ENCODE results near the gene EPN2. TPM values are rescaled to one million over a fixed set of nuclear protein-coding genes. Genes with fewer than 3 reads are reported as not detected.

EPN2 gene
- total RNA-seq, 1 donor from 2014 or later, result 18.3 TPM

GRCh38 chr17:19288453-19288852 lies 51.3 kb downstream of the EPN2 start:
- Histone ChIP-seq H3K36me3 (ENCODE audit: control insufficient read depth in 3 of 3, insufficient read depth in 3 of 3, low read length in 3 of 3) (peaks cover 0 to 6% (median 2%) of the 10 kb centered on the region in 3 donors), H3K9me3 (ENCODE audit: control insufficient read depth in 3 of 3, low read length in 3 of 3) (no peaks in the 10 kb centered on the region), H3K27ac (ENCODE audit: low read depth, low read length) (no peak overlapping the region), H3K27me3 (ENCODE audit: control insufficient read depth in 3 of 3, insufficient read depth in 3 of 3, low read length in 3 of 3) (no peaks in the 10 kb centered on the region), H3K9ac (ENCODE audit: low read depth in 1 of 3, low read length in 3 of 3) (no peak overlapping the region), H3K4me1 (ENCODE audit: control insufficient read depth in 3 of 3, insufficient read depth in 3 of 3, low read length in 3 of 3) (peaks cover 38 to 56% (median 45%) of the 10 kb centered on the region in 3 donors), H3K4me3 (ENCODE audit: low read length in 3 of 3) (no peak overlapping the region)

GRCh38 chr17:19290066-19290705 lies 53.0 kb downstream of the EPN2 start:
- Histone ChIP-seq H3K4me1 (ENCODE audit: control insufficient read depth in 3 of 3, insufficient read depth in 3 of 3, low read length in 3 of 3) (peaks cover 36 to 41% (median 40%) of the 10 kb centered on the region in 3 donors), H3K27ac (ENCODE audit: low read depth, low read length) (no peak overlapping the region), H3K36me3 (ENCODE audit: control insufficient read depth in 3 of 3, insufficient read depth in 3 of 3, low read length in 3 of 3) (no peaks in the 10 kb centered on the region), H3K4me3 (ENCODE audit: low read length in 3 of 3) (no peak overlapping the region), H3K9me3 (ENCODE audit: control insufficient read depth in 3 of 3, low read length in 3 of 3) (no peaks in the 10 kb centered on the region), H3K27me3 (ENCODE audit: control insufficient read depth in 3 of 3, insufficient read depth in 3 of 3, low read length in 3 of 3) (no peaks in the 10 kb centered on the region), H3K9ac (ENCODE audit: low read depth in 1 of 3, low read length in 3 of 3) (no peak overlapping the region)

GRCh38 chr17:19291646-19292376 lies 54.6 kb downstream of the EPN2 start:
- H3K27ac ChIP-seq (ENCODE audit: low read depth, low read length), result no peak overlapping the region
- no peaks in the 10 kb centered on the region for H3K27me3 ChIP-seq (ENCODE audit: control insufficient read depth in 3 of 3, insufficient read depth in 3 of 3, low read length in 3 of 3)
- H3K36me3 ChIP-seq (ENCODE audit: control insufficient read depth in 3 of 3, insufficient read depth in 3 of 3, low read length in 3 of 3), result no peaks in the 10 kb centered on the region
- H3K4me3 ChIP-seq (ENCODE audit: low read length in 3 of 3), result no peak overlapping the region
- H3K4me1 ChIP-seq (ENCODE audit: control insufficient read depth in 3 of 3, insufficient read depth in 3 of 3, low read length in 3 of 3), result peaks cover 32 to 35% (median 33%) of the 10 kb centered on the region in 3 donors
- H3K9me3 ChIP-seq (ENCODE audit: control insufficient read depth in 3 of 3, low read length in 3 of 3), result no peaks in the 10 kb centered on the region
- H3K9ac ChIP-seq (ENCODE audit: low read depth in 1 of 3, low read length in 3 of 3), result no peak overlapping the region

- peak overlapping the region in 1 of 3 donors; percentile 28 for H3K9ac ChIP-seq (ENCODE audit: low read depth in 1 of 3, low read length in 3 of 3)
- peaks cover 26 to 33% (median 31%) of the 10 kb centered on the region in 3 donors for H3K4me1 ChIP-seq (ENCODE audit: control insufficient read depth in 3 of 3, insufficient read depth in 3 of 3, low read length in 3 of 3)
- no peaks in the 10 kb centered on the region for H3K27me3 ChIP-seq (ENCODE audit: control insufficient read depth in 3 of 3, insufficient read depth in 3 of 3, low read length in 3 of 3)
- no peak overlapping the region for H3K4me3 ChIP-seq (ENCODE audit: low read length in 3 of 3)
- no peaks in the 10 kb centered on the region for H3K9me3 ChIP-seq (ENCODE audit: control insufficient read depth in 3 of 3, low read length in 3 of 3)
- no peaks in the 10 kb centered on the region for H3K36me3 ChIP-seq (ENCODE audit: control insufficient read depth in 3 of 3, insufficient read depth in 3 of 3, low read length in 3 of 3)
- H3K27ac ChIP-seq (ENCODE audit: low read depth, low read length), result no peak overlapping the region
These were observed 55.2 kb downstream of the EPN2 start for GRCh38 chr17:19292377-19292711.

- Histone ChIP-seq H3K27me3 (ENCODE audit: control insufficient read depth in 3 of 3, insufficient read depth in 3 of 3, low read length in 3 of 3) (no peaks in the 10 kb centered on the region), H3K4me1 (ENCODE audit: control insufficient read depth in 3 of 3, insufficient read depth in 3 of 3, low read length in 3 of 3) (peaks cover 26 to 32% (median 28%) of the 10 kb centered on the region in 3 donors), H3K27ac (ENCODE audit: low read depth, low read length) (no peak overlapping the region), H3K9me3 (ENCODE audit: control insufficient read depth in 3 of 3, low read length in 3 of 3) (no peaks in the 10 kb centered on the region), H3K9ac (ENCODE audit: low read depth in 1 of 3, low read length in 3 of 3) (no peak overlapping the region), H3K4me3 (ENCODE audit: low read length in 3 of 3) (no peak overlapping the region), H3K36me3 (ENCODE audit: control insufficient read depth in 3 of 3, insufficient read depth in 3 of 3, low read length in 3 of 3) (no peaks in the 10 kb centered on the region)
These were observed 57.3 kb downstream of the EPN2 start for GRCh38 chr17:19294443-19294842.

GRCh38 chr17:19295473-19296135 lies 58.4 kb downstream of the EPN2 start:
- H3K36me3 ChIP-seq (ENCODE audit: control insufficient read depth in 3 of 3, insufficient read depth in 3 of 3, low read length in 3 of 3), result peaks cover 0 to under 1% (median 0%) of the 10 kb centered on the region in 3 donors
- no peak overlapping the region for H3K9ac ChIP-seq (ENCODE audit: low read depth in 1 of 3, low read length in 3 of 3)
- H3K27ac ChIP-seq (ENCODE audit: low read depth, low read length), result no peak overlapping the region
- no peaks in the 10 kb centered on the region for H3K9me3 ChIP-seq (ENCODE audit: control insufficient read depth in 3 of 3, low read length in 3 of 3)
- peaks cover 18 to 23% (median 23%) of the 10 kb centered on the region in 3 donors for H3K4me1 ChIP-seq (ENCODE audit: control insufficient read depth in 3 of 3, insufficient read depth in 3 of 3, low read length in 3 of 3)
- no peaks in the 10 kb centered on the region for H3K27me3 ChIP-seq (ENCODE audit: control insufficient read depth in 3 of 3, insufficient read depth in 3 of 3, low read length in 3 of 3)
- H3K4me3 ChIP-seq (ENCODE audit: low read length in 3 of 3), result no peak overlapping the region

- Histone ChIP-seq H3K27me3 (ENCODE audit: control insufficient read depth in 3 of 3, insufficient read depth in 3 of 3, low read length in 3 of 3) (no peaks in the 10 kb centered on the region), H3K4me1 (ENCODE audit: control insufficient read depth in 3 of 3, insufficient read depth in 3 of 3, low read length in 3 of 3) (peaks cover 20 to 30% (median 23%) of the 10 kb centered on the region in 3 donors), H3K9me3 (ENCODE audit: control insufficient read depth in 3 of 3, low read length in 3 of 3) (no peaks in the 10 kb centered on the region), H3K36me3 (ENCODE audit: control insufficient read depth in 3 of 3, insufficient read depth in 3 of 3, low read length in 3 of 3) (peaks cover 0 to 3% (median 0%) of the 10 kb centered on the region in 3 donors), H3K9ac (ENCODE audit: low read depth in 1 of 3, low read length in 3 of 3) (no peak overlapping the region), H3K4me3 (ENCODE audit: low read length in 3 of 3) (no peak overlapping the region), H3K27ac (ENCODE audit: low read depth, low read length) (no peak overlapping the region)
These were observed 59.9 kb downstream of the EPN2 start for GRCh38 chr17:19296786-19297778.

GRCh38 chr17:19298569-19299213 lies 61.5 kb downstream of the EPN2 start:
- Histone ChIP-seq H3K27me3 (ENCODE audit: control insufficient read depth in 3 of 3, insufficient read depth in 3 of 3, low read length in 3 of 3) (no peaks in the 10 kb centered on the region), H3K4me3 (ENCODE audit: low read length in 3 of 3) (no peak overlapping the region), H3K9ac (ENCODE audit: low read depth in 1 of 3, low read length in 3 of 3) (no peak overlapping the region), H3K4me1 (ENCODE audit: control insufficient read depth in 3 of 3, insufficient read depth in 3 of 3, low read length in 3 of 3) (peaks cover 35 to 41% (median 35%) of the 10 kb centered on the region in 3 donors), H3K9me3 (ENCODE audit: control insufficient read depth in 3 of 3, low read length in 3 of 3) (no peaks in the 10 kb centered on the region), H3K27ac (ENCODE audit: low read depth, low read length) (no peak overlapping the region), H3K36me3 (ENCODE audit: control insufficient read depth in 3 of 3, insufficient read depth in 3 of 3, low read length in 3 of 3) (peaks cover 0 to 3% (median 0%) of the 10 kb centered on the region in 3 donors)

GRCh38 chr17:19299214-19299747 lies 62.1 kb downstream of the EPN2 start:
- Histone ChIP-seq H3K9me3 (ENCODE audit: control insufficient read depth in 3 of 3, low read length in 3 of 3) (no peaks in the 10 kb centered on the region), H3K36me3 (ENCODE audit: control insufficient read depth in 3 of 3, insufficient read depth in 3 of 3, low read length in 3 of 3) (peaks cover 0 to 3% (median 0%) of the 10 kb centered on the region in 3 donors), H3K27me3 (ENCODE audit: control insufficient read depth in 3 of 3, insufficient read depth in 3 of 3, low read length in 3 of 3) (no peaks in the 10 kb centered on the region), H3K4me1 (ENCODE audit: control insufficient read depth in 3 of 3, insufficient read depth in 3 of 3, low read length in 3 of 3) (peaks cover 39 to 44% (median 40%) of the 10 kb centered on the region in 3 donors), H3K4me3 (ENCODE audit: low read length in 3 of 3) (no peak overlapping the region), H3K9ac (ENCODE audit: low read depth in 1 of 3, low read length in 3 of 3) (no peak overlapping the region), H3K27ac (ENCODE audit: low read depth, low read length) (no peak overlapping the region)

Measured in skeletal muscle tissue (tissue), 4 donors.